Measurements from ENCODE around the gene PNMT.

Gene PNMT, protein sequence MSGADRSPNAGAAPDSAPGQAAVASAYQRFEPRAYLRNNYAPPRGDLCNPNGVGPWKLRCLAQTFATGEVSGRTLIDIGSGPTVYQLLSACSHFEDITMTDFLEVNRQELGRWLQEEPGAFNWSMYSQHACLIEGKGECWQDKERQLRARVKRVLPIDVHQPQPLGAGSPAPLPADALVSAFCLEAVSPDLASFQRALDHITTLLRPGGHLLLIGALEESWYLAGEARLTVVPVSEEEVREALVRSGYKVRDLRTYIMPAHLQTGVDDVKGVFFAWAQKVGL

DNA sequence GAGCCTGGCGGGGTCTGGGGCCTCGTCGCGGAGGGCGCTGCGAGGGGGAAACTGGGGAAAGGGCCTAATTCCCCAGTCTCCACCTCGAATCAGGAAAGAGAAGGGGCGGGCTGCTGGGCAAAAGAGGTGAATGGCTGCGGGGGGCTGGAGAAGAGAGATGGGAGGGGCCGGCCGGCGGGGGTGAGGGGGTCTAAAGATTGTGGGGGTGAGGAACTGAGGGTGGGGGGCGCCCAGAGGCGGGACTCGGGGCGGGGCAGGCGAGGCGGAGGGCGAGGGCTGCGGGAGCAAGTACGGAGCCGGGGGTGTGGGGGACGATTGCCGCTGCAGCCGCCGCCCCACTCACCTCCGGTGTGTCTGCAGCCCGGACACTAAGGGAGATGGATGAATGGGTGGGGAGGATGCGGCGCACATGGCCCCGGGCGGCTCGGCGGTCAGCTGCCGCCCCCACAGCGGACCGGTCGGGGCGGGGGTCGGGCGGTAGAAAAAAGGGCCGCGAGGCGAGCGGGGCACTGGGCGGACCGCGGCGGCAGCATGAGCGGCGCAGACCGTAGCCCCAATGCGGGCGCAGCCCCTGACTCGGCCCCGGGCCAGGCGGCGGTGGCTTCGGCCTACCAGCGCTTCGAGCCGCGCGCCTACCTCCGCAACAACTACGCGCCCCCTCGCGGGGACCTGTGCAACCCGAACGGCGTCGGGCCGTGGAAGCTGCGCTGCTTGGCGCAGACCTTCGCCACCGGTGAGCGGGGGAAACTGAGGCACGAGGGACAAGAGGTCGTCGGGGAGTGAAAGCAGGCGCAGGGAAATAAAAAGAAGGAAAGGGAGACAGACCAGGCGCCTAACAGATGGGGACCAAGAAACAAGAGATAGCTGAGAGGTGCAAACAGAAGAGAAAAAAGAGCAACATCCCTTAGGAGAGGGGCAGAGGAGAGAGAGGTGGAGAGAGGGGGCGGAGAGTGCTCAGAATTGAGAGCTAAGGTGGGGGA, at the start of gene PNMT:
PNMT (plus strand) TSS at position 509 of the 980 bp plus-strand sequence; CDS start at position 532, 23 bp downstream.
- no peak for DNase-seq (ENCODE audit: low read depth)

DNA sequence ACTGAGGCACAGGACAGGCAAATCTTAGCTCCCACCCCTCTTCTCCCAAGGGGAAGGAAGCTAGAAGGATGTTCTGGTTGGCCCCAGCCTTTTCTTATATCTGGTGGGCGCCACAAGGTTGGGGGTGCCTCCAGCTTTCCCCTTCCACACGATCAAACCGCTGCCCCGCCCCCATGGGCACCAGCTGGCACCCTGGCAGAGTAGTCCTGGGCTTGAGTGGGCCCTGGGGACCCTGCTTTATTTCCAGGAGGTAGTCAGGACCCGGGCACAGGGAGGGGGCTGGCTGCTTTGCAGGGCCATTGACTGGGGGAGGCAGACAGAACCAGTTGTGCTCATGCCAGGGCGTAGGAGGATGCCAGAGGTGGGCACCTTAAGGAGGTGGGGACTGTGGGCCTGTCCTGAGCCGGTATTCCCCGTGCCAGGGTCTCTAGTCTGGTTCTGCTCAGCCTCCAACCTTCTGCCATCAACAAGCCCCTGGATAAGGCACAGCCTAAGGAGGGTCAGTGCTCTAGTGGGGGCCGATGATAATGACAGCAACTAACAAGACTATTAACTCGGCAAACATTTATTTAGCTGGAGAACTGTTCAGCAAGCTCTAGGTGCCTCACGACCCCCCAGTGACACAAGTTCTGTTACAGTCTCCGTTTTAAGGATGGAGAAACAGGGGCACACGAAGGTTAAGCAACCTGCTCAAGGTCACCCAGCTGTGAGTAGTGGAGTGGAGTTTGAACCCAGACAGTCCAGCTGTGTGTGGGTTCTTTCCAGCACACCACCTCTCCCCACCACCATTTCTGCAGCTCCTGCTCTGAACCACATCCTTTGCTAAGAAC, 49.1 kb upstream of the PNMT start:
- no peak for DNase-seq (ENCODE audit: low read depth)

DNA sequence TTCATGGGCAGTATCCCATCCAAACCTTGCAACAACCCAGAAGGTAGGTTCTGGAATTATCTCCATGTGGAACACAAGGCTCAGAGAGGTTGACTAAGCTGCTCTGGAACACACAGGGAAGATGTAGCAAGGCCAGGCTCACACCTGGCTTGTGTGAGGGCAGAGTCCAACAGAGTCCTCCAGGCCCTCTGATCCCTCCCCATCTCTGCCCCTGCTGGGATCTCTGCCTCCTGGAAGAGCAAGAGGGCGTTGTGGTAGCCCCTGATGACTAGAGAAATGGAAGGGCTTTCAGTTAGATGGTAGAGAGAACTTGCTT, 48.5 kb upstream of the PNMT start:
- DNase-seq (ENCODE audit: low read depth) = no peak

DNA sequence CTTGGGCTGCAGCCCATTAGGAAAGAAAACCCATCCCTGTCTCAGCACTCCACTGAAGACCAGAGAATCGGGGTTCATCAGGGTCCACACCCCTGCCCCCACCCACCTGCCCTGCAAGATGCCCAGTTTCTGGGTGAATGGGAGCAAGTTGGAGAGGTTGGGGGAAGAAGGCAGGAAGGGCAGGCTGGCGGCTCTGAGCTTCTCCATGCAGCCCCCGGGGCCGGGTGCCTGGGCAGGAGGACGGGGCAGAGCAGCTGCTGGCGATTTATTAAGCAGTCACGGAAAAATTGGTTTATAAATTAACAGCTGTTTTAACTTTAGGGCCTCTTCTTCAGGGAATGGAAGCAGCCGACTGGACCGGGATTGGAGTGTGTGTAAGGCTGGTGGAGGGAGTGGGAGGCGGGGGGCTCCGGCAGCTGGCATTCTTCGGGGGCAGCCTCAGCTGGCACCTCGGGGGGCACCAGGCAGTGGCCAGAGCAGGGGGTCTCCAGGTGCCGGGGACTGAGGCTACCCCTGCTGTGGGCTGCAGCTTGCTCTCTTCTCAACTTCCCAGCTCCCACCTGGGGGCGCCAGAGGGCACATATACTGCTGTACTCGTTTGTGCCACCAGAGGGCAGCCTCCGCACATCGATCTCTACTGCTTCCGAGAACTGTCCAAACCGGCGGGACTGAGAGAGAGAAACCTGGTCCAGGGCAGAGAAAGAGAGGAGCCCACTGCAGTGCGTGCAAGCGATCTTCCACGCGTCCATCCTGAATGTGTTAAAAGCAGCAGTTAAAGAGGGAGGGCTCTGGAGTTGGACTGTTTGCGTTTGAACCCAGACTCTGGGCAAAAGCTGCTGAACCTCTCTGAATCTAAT, 46.5 kb upstream of the PNMT start:
- peak; percentile 41 for DNase-seq (ENCODE audit: low read depth)

DNA sequence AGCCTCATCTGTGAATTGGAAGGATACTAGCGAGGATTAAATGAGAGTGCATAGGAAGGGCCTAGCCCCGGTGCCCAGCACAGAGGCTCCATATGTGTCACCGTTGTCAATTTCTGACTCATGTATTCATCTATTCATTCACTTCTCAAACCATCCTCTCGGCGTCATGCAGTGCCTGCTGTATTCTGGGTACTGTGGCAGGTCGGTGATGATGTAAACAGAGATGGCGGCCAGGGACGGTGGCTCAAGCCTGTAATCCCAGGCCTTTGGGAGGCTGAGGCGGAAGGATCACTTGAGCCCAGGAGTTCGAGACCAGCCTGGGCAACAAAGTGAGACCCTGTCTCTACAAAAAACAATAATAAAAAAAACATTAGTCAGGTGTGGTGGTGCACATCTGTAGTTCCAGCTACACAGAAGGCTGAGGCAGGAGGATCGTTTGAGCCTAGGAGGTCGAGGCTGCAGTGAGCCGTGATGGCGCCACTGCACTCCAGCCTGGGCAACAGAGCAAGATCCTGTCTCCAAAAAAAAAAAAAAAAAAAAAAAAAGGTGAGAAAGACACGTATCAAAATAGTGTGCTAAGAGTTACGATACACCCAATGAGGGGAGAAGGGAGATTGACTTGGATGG, 45.8 kb upstream of the PNMT start:
- DNase-seq (ENCODE audit: low read depth) = no peak

DNA sequence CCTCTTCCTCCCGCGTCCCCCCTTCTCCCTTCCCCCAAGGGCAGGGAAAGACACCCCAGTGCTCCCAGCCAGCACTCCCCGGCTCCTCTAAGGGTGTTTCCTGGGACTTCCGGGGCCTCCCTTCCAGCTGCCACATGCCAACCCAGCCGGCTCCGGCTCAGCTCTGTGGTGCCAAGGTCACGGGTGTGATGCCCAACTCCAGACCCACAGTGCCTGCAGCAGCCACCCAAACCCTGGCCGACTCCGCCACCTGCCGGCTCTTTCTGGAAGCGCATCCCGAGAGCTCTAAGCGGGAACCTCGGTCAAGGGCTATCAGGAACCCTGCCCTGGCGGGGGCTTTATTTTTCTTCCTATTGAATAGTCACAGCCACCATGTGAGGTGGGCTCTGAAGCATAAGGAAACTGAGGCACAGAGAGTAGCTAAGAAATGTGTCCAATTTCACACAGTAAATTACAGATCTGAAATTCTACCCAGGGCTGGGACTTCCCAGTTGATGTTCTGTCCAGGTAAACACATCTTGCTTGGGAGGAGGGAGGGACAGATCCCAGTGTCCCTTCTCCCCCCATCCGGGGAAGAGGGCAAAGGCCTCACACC, 44.8 kb upstream of the PNMT start:
- DNase-seq (ENCODE audit: low read depth) = no peak

DNA sequence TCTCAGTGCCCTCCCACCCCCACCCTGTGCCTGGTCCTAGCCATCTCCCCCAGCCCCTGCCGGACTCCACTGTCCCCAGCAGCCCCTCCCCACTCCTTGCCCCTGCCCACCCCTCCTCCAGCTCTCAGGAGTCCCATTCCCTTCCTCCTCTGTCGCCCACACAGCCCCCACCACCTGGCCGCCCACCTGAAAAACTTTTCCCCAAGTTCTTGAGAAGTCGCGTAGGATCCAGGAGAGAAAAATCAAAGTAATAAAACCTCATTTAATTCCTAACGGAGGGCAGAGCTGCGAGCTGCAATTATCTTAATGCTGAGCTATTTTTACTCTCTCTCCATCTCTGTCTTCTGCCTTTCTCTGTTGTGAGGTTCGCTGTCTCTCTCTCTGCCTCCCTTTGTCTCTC, 43.9 kb upstream of the PNMT start:
- no peak for DNase-seq (ENCODE audit: low read depth)

DNA sequence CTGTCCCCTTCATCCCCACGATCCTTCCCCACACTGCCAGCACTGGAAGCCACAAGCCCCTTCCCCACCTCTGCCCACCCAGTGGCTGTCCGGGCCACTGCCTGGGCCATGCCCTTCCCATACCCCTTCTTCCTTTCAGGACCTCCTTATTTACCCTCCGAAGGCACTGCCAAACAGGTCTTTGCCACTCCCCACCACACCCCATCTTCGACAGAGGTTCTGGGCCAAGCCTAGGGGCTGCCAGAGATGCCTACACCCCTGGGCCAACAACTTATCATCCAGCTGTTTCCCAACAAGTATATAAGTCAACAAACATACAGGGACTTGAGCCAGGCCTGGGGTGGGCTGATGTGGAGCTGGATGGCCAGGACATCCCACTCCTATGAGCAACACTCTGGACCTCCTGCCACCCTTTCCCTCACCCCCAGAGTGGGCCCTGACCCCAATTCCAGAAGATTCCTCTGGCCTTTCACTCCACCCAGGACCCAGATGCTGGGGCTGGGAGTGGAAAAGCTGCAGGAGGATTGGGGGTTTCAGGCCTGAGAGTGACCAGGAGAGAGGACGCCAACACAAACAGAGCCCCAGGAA, 43.0 kb upstream of the PNMT start:
- DNase-seq (ENCODE audit: low read depth) = no peak

DNA sequence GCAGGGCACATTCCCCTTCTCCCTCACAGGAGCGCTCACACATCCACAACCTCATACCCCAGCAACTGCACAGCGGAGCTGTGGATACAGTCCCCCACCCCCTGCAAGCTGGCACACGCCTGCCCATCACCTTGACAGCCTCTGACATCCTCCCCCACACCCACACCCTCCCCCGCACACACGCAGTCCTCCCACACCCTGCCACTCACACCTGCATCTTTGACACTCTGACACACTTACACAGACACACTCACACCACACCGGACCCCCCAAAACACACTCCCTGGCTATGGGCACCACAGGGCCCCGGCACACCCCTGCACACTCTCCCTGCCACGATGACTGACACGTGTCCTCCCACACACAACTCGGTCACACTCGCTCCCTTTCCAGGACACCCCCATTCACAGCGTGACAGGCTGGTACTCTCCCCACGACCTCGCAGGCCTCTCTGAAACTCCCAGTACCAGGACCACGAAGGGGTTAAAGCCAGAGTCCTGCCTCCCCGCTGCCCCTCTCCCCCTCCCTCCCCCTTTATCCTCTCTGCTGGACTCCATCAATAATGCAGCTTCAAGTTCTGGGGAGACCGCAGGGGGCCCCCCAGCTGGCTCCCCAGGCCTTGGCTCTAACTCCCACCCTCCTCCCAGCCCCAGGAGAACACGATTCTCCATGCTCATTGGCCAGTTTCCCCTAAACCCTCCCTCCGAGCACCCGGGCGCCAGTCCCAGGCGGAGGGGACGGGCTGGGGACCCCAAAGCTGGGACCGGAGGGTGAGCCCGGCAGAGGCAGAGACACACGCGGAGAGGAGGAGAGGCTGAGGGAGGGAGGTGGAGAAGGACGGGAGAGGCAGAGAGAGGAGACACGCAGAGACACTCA, 41.8 kb upstream of the PNMT start, which contains the start of gene PPP1R1B:
PPP1R1B (plus strand) TSS at position 782 of the 876 bp plus-strand sequence. CDS start 441 bp downstream, outside the sequence.
- DNase-seq (ENCODE audit: low read depth) = no peak

DNA sequence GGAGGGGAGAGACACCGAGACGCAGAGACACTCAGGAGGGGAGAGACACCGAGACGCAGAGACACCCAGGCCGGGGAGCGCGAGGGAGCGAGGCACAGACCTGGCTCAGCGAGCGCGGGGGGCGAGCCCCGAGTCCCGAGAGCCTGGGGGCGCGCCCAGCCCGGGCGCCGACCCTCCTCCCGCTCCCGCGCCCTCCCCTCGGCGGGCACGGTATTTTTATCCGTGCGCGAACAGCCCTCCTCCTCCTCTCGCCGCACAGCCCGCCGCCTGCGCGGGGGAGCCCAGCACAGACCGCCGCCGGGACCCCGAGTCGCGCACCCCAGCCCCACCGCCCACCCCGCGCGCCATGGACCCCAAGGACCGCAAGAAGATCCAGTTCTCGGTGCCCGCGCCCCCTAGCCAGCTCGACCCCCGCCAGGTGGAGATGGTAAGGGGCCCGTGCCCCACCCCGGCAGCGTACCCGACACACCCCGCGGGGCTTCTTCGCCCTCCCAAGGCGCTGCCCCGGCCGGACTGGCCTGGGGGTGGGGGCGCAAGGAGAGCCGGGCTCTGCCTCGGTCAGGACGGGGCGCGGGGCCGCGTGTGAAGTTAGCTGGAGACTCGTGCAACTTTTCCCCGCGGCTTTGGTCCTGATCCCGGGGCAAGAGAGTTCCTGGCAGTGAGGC, 41.1 kb upstream of the PNMT start:
- DNase-seq (ENCODE audit: low read depth) = no peak

DNA sequence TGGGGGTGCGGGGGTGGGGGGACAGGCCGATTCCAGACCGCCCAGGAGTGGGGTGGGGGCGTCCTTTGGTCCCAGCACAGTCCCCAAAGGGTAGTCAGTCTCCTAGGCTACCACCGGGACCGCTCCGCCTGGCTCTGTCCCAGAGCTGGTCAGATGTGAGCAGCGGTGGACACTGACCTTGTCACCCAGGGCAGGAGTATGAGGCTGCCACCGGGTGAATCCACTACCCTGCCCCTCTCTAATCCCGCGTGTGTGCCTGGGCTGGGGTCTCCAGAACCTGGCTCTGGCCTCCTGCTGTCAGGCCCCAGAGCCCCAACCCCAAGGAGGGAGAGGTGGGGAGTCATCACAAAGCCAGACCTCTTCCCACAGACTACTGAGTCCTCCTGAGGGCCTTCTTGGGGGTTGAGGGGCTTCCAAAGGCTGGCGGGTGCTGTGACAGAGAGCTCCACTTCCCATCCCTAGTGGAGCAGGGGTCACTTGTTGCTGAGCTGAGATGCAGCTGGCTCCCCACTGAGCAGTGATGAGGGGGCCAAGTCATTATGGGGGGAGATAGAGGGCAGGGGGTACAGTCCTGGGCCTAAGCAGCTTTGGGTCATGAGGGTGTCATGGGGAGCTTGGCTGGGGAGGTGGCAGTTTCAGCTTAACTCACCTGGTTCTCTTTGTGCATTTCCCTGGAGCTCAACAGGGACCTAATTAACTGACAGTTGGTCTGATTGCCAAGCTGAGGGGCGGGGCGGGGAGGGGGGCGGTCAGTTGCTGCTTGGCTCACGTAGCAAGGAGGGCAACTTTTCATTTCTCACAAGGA, 40.3 kb upstream of the PNMT start:
- DNase-seq (ENCODE audit: low read depth) = no peak

DNA sequence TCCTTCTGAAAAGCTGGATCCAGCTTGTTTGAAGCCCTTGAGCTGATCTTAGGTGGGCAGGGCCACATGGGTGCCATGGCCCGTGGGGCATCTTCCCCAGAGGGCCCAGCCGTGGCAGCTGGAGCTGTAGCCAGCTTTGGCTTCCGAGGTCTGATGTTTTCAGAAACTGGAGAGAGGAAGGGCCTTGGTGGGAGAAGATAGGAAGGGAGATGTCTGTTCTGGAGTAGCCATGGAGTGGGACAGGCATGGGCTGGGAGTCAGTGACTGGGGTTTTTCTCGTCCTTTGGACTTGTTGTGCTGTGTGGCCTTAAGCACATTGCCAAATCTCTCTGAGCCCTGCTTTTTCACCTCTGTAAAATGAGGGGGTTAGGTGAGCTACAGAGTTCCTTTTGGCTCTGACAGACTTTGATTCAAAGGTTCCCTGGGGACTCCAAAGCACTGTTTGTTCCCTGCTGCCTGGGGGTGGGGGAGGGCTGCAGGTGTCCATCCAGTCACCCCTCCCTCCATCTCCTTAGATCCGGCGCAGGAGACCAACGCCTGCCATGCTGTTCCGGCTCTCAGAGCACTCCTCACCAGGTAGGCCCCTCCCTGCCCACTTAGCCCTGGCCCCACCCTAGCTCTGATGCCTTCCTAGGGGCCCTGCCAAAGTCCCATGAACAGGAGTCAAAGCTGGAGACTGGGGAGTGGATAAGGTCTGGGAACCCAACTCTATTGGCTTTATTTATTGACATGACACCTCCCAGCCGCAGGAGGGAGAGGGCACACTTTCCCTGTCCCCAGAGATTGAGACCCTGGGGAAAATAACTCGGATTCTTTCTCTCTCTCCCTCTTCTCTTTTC, 39.4 kb upstream of the PNMT start:
- DNase-seq (ENCODE audit: low read depth) = no peak

DNA sequence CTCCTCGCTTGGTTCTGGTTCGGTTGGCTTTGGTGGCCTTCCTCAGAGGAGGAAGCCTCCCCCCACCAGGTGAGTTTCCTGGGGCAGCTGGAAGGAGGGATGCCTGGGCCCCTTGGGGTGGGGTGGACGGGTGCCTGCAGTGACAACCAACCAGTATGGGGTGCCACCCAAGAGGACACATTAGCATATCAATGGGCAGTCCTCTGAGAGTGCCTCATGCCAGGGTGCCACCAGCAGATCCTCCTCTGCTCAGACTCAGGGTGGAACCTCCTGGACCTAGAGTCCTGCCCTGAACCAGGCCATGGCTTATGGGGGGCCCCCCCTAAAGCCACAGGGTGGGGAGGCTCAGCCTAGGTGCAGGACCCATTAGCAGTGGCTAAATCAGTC, 38.8 kb upstream of the PNMT start:
- DNase-seq (ENCODE audit: low read depth) = no peak

DNA sequence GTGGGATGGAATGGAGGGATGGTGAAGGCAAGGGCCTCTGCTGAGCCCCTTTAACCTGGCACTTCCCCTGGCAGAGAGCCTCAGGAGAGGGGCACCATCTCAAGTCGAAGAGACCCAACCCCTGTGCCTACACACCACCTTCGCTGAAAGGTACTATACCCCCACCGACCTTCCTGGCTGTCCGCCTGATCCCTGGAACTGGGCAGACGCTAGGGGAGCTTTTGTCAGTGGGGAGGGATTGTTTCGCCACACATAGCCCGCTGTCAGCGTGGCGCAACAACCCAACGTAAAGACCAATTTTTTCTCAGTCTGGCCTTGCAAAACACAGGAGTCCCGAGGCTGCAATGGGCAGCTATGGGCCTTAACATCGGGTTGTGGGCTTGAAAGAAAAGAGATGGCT, 38.4 kb upstream of the PNMT start:
- no peak for DNase-seq (ENCODE audit: low read depth)

DNA sequence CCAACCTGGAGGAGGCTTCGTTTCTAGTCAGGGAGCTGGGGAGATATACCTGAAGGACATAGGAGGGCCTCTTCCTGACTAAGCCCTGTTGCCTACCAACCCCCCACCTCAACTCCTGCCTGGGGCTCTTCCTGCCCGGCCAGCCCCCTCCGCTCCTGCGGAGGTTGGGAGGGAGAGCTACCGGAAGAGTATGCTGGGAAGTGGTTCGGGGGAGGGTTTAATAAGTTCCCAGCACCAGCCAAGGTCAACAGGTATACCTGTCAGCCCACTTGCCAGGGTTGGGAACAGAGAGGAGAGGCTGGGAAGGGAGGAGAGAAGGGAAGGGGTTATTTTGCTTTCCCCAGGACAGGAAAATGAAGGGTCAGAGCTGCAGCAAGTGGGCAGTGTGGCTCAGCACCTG, 36.9 kb upstream of the PNMT start:
- no peak for DNase-seq (ENCODE audit: low read depth)

DNA sequence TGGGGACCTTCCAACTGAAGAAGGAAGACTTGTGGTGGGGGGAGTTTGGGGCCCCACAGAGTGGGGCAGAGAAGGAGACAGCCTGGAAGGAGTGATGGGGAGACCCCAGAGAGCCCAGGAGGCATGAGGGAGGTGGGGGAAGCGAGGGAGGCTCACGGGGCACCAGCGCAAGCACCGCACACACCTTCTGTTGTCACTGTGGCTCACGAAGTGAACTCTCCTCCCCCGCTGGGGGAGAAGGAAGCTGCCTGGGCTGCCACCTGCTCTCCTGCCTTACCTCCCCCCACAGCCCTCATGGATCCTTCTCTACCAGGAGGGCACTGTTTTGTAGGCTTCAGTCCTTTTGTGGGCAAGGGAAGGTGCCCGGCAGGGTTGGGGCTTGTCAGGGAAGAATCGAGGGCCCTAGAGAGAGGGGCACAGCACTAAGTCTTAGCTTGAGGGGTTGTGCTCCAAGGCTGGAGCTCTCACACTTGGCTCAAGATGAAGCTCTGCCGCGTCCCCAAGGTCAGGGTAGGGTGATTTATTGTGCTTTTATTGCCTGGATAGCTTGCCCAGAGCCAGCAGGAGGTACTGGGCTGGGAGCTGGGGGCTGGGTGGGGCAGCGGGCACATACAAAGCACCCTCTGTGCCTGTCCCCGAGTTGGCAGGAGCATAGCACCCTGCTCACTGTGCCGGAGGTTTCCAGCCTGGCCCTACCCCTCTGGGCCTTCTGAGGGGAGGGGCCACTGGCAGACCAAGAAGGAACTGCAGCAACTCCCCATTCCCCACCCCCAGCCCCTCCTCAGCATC, 35.9 kb upstream of the PNMT start:
- DNase-seq (ENCODE audit: low read depth) = no peak

All from HS-27A (cell line).